ENCODE data around the gene PKHD1. TPM values are rescaled to one million over a fixed set of nuclear protein-coding genes. Genes with fewer than 3 reads are reported as not detected.
"Not testable (repeated sequence)": the region's sequence is repeated elsewhere in the genome, so short reads cannot be mapped to it uniquely, and the experiment has no call there.

The PKHD1 gene
- total RNA-seq, 2 donors from 2014 or later = not detected

GRCh38 chr6:51857134-51857533 lies 230.3 kb downstream of the PKHD1 start:
- no peak overlapping the region for H3K4me3 ChIP-seq
- no peaks in the 10 kb centered on the region for H3K36me3 ChIP-seq
- no peaks in the 10 kb centered on the region for H3K9me3 ChIP-seq
- TF ChIP-seq CTCF (IDR thresholded peaks at IDR 0.05) = no peak
- no peaks in the 10 kb centered on the region for H3K27me3 ChIP-seq
- DNase-seq (ENCODE audit: low spot score) = no peak
- H3K4me1 ChIP-seq = no peaks in the 10 kb centered on the region
- H3K27ac ChIP-seq = no peak overlapping the region

GRCh38 chr6:51856508-51856907 lies 230.9 kb downstream of the PKHD1 start:
- Histone ChIP-seq H3K4me3 (no peak overlapping the region), H3K9me3 (no peaks in the 10 kb centered on the region), H3K27ac (no peak overlapping the region), H3K36me3 (no peaks in the 10 kb centered on the region), H3K27me3 (no peaks in the 10 kb centered on the region), H3K4me1 (no peaks in the 10 kb centered on the region)
- no peak for TF ChIP-seq CTCF (IDR thresholded peaks at IDR 0.05)
- no peak for DNase-seq (ENCODE audit: low spot score)

- Histone ChIP-seq H3K4me1 (no peaks in the 10 kb centered on the region), H3K27me3 (no peaks in the 10 kb centered on the region), H3K4me3 (no peak overlapping the region), H3K36me3 (no peaks in the 10 kb centered on the region), H3K9me3 (no peaks in the 10 kb centered on the region), H3K27ac (no peak overlapping the region)
- no peak for DNase-seq (ENCODE audit: low spot score)
- TF ChIP-seq CTCF (IDR thresholded peaks at IDR 0.05) = peak; percentile 34 to 66
Observed at GRCh38 chr6:51855310-51856082, 231.9 kb downstream of the PKHD1 start.

- no peaks in the 10 kb centered on the region for H3K27me3 ChIP-seq
- no peak for TF ChIP-seq CTCF (IDR thresholded peaks at IDR 0.05)
- H3K27ac ChIP-seq = no peak overlapping the region
- DNase-seq (ENCODE audit: low spot score) = no peak
- no peak overlapping the region for H3K4me3 ChIP-seq
- H3K9me3 ChIP-seq = no peaks in the 10 kb centered on the region
- no peaks in the 10 kb centered on the region for H3K36me3 ChIP-seq
- H3K4me1 ChIP-seq = no peaks in the 10 kb centered on the region
Observed at GRCh38 chr6:51854876-51855275, 232.5 kb downstream of the PKHD1 start.

GRCh38 chr6:51854347-51854746 lies 233.1 kb downstream of the PKHD1 start:
- no peak for TF ChIP-seq CTCF (IDR thresholded peaks at IDR 0.05)
- no peak for DNase-seq (ENCODE audit: low spot score)
- H3K4me1 ChIP-seq = no peaks in the 10 kb centered on the region

GRCh38 chr6:51853109-51853508 lies 234.3 kb downstream of the PKHD1 start:
- DNase-seq (ENCODE audit: low spot score); H3K36me3 ChIP-seq; H3K4me3 ChIP-seq; H3K27me3 ChIP-seq; H3K4me1 ChIP-seq; H3K9me3 ChIP-seq; H3K27ac ChIP-seq: not testable (repeated sequence)

More at GRCh38 chr6:51854347-51854746, 233.1 kb downstream of the PKHD1 start:
- Histone ChIP-seq H3K9me3 (no peaks in the 10 kb centered on the region), H3K27ac (no peak overlapping the region), H3K4me3 (no peak overlapping the region), H3K36me3 (no peaks in the 10 kb centered on the region), H3K27me3 (no peaks in the 10 kb centered on the region)

Data from right atrium auricular region (tissue), 2 donors.